HG03565 (cell line): ENCODE data around the gene PYGO2.

Source experiments
- ATAC-seq: cut with Tn5 transposase; IDR thresholded peaks from one replicate; pipeline ENCODE4 v1.9.1; 2021; ENCODE audit warnings: mild to moderate bottlenecking, moderate library complexity; ENCODE audit not compliant: unreplicated experiment

PYGO2 gene, protein sequence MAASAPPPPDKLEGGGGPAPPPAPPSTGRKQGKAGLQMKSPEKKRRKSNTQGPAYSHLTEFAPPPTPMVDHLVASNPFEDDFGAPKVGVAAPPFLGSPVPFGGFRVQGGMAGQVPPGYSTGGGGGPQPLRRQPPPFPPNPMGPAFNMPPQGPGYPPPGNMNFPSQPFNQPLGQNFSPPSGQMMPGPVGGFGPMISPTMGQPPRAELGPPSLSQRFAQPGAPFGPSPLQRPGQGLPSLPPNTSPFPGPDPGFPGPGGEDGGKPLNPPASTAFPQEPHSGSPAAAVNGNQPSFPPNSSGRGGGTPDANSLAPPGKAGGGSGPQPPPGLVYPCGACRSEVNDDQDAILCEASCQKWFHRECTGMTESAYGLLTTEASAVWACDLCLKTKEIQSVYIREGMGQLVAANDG

DNA sequence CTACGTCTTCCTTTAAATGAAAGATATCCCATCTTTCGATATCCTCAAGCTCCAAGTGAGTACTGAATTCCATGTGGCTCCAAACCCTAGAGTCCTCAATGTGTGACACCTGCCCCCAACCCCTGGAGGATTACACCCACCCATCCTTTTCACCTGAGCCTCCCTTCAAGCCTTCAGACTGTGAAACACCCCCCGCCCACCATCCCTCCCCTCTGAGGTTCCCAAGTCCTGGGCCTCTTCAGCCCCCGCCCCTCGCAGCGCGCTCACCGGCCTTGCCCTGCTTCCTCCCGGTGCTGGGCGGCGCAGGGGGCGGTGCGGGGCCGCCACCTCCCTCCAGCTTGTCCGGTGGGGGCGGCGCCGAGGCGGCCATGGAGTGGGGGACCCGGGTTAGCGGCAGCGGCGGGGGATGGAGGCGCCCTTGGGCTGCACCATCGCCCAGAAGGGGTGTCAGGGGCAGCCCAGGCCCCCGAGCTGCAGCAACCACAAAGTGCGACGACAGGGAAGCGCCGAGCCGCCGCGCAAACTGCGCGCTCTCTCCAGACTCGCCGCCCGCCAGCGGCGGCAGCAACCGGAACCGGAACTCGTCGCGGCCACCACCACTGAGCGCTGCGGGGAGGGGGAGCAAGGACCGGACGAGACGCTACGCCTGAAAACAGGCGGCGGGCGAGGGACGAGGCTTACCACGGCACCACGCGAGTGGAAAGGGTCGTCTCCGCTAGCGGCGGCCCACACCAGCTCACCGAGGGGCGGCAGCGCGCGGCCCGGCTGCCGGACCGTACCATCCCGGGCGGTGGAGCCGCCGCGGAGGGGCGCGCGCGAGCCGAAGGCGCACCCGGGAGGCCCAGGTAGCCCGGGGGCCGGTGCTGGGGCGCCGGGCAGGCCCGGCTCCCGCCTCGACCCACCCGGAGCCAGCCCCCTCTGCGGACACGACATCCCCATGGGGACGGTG is at the start of gene PYGO2:
Gene PYGO2 (minus strand): TSS at position 576 of the 949 bp plus-strand sequence. CDS start 206 bp downstream, at position 370.
- peak; percentile 65 for ATAC-seq

DNA sequence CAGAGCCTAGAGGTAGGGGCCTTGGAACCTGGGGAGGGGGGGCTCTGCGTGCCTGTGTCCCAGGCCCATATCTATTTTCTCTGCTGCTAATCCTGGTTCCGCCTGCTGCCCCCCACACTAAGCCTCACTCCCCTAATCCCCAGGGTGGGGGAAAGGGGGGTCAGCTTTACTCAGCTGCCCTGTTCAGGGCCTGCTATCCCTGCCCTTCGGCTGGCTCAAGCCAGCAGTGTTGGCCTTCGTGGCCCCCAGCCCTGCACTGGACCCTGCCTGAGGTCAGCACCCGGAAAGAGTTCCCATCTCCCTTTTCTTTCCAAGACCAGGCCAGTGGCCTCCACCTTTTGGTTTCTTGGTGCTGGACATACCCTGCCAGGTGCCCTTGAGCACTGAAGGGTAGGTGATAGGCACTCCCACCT is 49.4 kb upstream of the PYGO2 start:
- ATAC-seq: no peak

DNA sequence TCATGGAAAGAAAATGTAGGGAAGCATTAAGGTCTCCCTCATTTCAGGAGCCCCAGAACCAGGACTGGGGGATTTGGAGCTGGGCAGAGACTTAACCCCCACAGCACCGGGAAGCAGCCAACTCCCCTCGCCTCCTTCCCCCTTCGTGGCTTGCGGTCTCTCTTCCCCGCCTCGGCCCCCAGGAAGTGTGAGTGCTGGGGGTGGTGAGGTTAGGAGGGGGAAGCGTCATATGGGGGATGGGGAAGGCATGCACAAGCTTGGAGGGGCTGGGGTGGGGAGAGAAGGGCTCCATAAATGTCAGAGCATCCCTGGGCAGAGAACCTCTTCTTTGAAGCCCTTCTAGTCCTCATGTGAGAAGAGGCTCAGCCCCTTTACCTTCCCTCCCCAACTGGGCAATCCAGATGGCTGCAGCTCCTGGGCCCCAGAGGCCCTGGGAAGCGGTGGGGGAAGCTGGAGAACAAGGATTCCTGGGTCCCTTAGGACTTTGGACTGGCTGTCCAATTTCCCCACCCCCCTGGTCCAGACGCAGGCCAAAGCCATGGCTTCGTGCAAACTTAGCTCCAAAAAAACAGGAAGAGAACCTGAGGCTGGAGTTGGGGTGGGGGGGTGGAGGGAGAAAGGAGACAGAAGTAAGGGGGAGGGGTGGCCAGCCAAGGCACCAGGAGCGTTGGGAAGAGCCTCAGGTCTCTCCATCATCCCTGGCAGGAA is 48.8 kb upstream of the PYGO2 start:
- ATAC-seq: no peak

DNA sequence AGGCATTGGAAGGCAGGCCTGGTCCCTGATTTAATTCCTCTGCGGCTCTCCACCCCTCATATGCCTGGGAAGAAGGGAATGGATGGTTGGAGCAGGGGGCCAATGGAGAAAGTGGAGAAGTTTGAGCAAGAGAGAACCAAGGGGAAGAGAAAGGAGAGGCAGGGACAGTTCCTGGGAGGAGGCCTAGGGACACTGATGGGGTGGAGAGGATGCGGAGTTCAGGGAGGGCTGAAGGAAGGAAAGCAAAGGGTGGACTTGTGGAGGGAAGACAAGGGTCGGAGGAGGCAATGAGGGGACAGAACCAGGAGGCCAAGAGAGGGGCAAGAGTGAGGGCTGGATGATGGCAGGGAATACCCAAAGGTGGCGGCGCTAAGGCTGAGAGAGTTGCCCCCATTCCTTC is 48.2 kb upstream of the PYGO2 start:
- ATAC-seq: no peak

DNA sequence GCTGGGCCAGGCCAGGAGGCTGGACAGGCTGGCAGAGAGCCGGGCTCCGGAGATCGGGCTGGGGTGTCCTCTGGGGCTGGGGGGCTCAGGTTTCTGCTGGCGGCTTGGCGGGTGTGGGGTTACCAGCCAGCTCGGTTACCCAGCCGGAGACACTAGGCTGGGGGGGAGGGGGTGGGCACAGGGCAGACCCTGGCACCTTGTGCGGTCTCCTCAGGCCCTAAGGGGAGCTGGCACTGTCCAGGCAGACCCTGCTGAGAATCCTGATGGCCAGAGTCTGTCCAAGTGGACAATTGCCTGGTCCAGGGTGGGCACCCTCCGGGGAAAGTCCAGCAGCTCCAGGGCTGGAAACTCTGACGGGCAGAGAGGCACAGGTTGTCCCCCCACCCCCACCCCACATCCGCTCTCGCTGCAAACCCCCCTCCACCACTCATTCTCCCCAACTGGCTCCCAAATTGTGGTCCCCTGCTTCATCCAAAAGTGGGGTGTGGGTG is 47.7 kb upstream of the PYGO2 start:
- ATAC-seq: no peak

DNA sequence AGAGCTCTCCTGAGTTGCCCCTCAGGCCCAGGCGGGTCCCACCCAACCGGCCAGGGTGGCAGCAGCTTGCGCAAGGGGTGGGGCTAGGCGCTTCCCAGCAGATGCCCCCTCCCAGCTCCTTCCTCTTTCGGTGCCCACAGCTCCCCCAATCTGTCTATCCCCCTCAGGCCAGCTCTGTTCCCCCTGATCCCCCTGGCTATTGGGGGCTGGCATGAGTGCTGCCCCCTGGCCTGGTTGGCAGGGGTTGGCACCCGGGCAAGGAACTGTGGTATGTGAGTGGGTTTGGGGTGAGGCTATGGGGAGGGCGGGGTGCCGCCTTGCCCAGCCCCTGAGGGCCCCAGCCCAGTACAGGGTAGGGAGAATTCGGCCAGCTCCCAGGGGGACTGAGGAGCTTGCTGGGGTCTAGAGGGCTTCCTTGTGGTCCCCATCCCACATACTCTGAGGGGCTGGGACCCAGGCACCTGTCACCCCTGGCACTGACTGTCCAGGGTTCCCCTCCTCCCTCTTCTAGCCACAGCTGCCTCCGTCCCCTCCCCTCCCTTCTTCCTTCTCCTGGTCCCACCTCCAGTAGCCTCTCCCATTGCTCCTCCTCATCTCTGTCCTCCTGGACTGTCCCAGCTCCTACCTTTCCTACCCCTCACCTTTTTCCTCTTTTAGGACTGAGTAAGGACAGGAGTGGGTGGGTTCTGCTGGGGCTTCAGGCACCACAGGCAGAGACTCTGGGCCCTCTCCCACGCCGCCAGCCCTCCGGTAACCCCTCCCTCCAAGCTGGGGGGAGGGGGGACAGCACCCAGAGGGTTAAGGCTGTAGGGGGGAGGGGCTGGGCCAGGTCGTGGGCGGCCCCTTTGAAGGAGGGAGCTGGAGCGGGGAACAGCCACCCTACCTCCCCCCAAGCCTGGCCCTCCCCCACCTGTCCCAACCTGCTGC is 46.7 kb upstream of the PYGO2 start:
- no peak for ATAC-seq

DNA sequence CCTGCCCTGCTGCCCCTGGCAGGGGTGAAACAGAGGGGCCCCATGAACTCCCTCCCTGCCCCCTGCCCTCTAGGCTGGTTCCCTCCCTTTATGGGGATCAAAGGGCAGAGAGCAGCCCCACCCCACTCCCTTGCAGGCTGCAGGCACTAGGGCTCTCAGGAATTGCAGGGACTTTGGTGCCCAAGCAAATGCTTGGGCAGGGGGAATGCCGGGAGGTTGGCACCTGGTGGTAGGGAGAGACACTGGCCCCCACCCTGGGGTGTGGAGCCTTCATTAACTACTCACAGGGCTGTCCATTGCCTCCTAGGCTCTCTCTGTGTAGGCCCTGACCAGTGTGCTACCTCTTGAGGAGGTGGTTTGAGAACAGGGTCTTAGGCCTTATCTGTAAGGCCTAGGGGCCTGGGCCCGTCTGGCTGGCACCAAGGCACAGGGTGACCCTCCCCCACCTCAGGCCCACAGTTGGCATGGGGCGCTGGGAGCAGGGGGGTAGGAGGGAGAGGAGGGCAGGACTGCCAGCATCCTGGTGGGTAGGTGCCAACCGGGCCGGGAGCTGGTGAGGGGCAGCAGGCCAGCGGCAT is 45.8 kb upstream of the PYGO2 start:
- ATAC-seq: no peak

DNA sequence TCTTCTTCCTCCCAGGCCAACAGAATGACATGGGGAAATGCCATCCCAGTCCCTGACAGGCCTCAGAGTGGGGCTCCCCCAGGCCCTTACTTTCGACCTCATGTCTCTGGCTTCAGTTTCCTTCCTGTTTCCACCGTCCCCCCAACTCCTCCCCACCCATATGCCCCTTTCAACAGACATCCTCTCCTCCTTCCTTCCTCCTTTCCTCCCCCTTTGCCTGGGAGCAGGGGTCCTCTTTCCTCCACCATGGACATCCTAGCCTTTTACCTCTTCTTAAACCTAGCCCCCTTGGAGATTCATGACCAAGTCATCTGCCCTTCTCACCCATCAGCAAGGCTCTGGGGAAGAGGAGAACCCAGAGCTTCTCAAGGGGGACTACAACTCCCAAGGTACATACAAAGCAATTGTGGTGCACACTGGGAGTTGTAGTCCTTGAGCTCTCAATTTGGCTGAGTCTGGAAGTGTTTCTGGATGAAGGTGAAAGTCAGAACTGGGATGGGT is 45.1 kb upstream of the PYGO2 start:
- ATAC-seq: no peak

DNA sequence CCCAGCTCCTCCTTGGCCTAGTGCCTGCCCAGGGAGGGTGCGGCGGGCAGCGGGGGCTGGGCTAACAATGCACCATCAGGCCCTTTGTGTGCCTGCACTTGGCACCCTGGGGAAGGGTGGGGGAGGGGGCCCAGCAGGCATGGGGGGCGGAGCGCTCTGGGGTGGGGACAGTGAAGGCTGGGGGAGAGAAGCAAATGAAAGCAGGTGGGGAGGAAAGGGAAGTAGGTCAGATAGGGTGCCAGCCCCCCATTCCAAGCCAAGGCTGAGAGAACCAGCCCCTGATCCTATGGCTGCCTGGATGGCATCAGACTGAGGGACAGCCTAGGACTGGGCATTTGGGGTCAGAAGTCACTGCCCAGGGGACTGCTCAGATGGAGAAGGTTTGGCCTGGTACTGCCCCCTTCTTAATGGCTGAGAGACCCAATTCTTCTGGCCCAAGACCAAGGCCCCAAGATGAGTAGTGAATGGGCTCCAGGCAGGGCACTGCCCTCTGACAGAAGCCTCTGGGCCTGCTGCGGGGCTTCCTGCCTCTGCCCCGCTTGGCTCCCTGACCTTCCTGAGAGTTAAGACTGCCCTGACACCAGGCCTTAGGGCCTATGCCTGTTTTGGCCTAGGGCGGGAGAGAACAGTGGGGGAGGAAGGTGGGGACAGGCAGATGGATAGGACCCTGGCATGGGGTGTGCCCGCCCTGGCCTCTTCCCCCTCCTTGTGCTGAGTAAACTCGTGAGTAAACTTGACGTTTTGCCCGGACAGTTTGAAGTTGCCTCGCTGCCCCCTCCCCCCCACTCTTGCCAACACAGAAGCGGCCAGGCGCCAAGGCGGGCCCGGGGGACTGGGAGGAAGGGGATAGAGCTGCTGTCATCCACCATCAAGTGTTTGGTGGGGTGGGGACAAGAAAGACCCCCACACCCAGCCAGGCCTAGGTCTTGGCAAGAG is 43.8 kb upstream of the PYGO2 start:
- no peak for ATAC-seq

DNA sequence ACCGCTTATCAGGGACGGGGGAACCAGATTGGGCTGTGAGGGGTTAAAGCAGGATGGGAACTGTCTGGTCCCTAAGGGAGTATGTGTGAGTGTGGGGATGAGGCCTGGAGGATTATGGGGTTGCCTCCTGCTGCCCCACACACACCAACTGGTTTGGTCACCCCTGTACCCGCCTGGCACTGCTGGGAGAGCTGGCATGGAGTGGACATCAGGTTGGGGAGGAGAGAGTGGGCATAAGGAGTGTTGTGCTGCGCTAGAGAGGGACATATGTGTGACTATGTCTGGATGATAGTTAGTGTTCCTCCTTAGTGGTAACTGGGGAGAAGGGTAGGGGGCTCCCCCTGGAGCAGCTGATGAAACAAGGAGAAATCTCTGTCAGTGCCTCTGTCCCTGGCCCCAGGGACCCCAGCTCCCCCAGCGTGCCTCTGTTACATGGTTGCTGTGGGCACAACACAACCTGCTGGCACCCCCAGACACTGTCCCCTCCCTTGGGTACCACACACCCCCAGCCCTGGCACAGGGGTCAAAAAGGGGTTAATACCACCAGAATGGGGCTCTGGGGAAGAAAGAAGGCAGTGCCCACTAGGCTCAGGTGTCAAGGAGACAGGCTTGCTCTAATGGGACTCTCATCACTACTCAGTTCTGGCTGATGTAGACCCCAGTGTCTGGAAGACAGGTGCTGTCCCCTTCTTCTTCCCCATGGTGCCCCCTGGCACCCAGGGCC is 42.9 kb upstream of the PYGO2 start:
- ATAC-seq: no peak

DNA sequence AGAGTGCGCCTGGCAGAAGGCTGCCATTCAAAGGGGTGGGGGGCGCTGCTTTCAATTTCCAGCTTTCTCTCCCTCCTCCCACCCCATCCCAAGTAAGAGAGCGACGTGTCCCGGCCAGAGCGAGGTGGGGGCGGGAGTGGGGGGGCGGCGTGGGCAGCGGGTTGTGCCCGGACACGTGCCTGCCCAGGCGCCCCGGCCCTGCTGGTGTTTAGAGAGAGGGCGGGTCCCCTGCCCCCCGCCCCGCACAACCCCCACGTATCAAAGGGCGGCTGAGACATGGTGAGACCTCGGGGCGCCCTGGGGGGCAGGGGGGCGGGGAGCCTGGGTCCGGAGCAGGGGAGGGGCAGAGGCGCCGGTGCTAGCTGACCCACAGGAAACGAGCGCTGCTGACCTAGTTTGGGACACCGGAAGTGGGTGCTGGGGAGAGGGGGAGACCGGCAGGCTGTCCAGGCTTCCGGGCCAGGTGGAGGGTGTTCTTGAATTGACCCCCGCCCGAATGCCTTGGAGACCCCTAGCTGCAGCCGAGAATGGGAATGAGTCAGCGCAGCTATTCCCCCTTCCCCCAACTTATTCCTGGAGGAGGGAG is 42.3 kb upstream of the PYGO2 start:
- no peak for ATAC-seq

DNA sequence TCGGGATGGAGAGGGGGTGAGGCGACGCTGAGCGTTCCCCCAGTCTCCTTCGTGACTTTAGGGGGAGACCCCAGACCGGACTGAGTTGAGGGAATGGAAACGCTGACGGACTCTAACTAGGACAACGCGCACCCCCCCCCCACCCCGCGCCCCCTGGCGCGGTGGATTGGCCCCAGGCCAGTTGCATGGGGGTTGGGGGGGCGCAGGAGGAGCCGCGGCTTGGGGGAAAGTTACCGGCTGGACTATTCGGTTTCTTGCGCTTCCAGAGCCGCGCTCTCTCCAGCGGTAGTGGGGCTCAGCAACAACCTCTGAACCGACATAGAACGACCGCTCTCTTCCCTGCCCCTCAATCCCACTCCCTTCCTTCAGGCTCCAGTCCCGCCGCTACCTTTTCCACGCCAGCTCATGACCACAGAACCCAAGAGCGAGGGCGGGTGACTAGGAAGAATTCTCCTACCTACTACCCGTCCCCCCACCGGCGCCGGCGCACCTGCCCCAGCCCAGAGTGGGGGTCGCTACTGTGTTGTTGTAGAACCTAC is 41.7 kb upstream of the PYGO2 start:
- no peak for ATAC-seq

DNA sequence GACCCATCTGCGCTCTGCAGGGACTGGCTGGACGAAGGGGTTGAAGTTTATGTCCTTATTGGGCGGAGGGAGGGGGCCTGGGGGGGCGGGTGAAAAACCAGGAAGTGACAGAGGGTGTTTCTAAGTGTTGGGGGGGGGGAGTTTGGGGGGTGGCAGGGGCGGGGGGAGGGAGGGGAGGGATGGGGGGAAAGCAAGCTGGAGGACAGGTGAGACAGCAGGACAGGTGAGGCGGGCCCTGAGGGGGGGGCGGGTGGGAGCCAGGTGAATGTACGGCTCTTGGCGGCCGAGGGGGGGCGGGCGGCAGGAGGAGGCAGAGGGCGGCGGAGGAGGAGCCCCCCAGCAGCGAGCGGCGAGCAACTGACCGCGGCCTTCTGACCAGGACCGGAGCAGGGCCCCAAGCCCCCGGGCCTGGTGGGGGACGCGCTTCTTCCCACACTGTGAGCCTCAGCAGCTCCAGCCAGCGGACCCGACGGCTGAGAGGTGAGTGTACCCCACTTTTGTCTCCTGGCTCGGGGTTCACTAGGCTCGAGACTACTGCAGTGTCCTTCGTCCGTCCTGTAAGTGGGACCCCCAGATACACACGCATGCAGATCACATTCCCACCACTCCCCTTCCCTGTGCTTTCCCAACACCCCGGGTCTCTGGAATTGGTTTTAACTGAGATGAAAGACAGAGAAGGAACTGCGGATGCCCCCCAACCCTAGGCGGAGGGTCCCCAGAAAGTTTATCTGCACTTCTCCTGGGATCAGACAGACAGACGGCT is 41.1 kb upstream of the PYGO2 start, which contains the start of gene ZBTB7B:
Gene ZBTB7B (plus strand): TSS at position 339 of the 763 bp plus-strand sequence. CDS start 11,859 bp downstream, outside the sequence.
- no peak for ATAC-seq

DNA sequence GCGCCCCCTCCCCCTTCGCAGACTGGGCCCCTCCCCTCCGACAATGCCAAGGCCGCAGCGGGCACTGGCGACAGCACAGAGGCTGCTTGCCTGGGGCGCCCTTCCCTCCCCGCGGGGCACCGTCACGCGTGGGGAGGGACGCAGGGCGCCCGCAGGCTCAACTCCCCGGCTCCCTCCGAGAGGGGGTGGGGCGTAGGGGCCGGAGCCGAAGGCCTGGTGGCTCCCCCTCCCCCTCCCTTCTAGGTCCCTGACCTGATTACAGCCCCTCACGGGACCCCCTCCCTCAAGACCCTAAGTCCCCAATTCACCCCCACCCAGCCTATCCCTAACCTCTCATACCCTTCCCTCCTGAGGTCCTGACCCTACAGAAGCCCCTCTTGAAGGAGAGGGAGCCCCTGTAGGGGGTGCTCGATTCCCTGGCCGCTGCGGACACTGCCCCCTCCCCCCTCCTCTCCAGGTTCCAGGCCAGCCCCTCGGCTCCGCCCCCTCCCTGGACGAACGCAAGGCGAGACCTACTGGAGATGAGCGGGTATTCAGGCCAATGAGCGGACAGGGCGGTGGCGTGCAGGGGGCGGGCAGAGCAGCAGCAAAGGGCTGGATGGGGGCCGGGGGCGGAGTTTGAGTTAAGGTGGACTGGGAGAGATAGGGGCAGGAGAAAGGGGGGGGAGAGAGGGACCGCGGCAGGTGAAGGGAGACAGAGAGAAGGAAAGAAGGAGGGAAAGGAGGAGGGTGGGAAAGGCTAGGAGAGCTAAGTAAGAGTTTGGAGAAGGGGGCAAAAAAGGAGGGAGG is 40.3 kb upstream of the PYGO2 start:
- ATAC-seq: peak; percentile 45

DNA sequence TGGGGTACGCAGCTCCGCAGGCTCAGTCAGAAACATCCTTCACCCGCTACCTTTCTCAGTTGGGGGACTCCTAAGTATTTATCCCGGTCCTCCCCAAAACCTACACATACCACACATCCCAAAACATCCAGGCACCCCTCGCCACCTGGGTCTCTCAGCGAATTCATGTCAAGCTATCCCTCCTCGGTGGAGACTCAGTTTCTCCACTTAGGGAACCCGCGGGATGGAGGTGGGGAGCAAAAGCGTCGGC is 39.8 kb upstream of the PYGO2 start:
- ATAC-seq: no peak
